IPS-NIHi7 (cell line): ENCODE results near the gene CDYL2.
"Not testable (repeated sequence)": the region's sequence is repeated elsewhere in the genome, so short reads cannot be mapped to it uniquely, and the experiment has no call there.

Source experiments
- DNase-seq: peaks from one replicate; pipeline ENCODE4 v3.0.0; 2012; ENCODE audit warnings: mixed read lengths; ENCODE audit errors: extremely low spot score

Gene CDYL2, protein sequence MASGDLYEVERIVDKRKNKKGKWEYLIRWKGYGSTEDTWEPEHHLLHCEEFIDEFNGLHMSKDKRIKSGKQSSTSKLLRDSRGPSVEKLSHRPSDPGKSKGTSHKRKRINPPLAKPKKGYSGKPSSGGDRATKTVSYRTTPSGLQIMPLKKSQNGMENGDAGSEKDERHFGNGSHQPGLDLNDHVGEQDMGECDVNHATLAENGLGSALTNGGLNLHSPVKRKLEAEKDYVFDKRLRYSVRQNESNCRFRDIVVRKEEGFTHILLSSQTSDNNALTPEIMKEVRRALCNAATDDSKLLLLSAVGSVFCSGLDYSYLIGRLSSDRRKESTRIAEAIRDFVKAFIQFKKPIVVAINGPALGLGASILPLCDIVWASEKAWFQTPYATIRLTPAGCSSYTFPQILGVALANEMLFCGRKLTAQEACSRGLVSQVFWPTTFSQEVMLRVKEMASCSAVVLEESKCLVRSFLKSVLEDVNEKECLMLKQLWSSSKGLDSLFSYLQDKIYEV

DNA sequence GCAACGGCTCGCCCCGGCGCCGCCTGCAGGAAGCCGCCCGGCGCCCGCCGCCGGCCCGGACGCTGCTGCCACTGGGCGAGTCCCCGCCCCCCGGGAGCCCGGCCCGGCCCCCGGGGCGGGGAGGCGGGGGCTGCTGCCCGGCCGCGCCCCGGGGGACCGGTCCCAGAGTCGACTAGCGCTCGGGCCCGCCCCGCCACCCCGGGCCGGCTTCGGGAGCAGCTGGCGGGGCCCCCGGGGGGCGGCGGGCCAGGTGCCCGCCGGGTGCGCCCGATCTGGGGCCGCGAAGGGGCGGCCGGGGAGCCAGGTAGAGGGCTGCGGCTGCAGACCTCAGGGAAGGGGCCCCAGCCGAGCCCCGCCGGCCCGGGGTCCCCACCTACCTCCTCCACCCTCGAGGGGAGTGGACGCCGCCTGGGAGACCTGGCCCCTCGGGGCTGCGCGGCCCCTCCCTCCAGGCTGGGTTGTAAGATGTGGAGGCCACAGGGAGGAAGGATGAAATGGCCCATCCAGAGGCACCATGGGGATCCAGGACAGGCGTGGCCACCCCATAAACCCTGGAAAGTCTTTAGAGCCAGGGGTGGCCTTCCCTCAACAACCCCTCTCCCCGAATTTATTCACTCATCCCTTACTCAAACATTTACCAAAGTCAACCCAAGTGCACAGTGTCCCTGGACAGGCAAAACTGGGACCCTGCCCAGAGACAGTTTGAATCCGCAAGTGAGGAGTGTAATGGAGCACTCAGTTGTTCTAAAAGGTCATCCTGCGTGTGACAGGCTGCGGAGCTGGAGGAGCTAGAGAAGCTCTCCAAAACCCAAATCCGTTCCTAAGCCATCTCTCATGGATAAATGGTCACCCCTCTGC, at the start of gene CDYL2:
CDYL2 (minus strand) TSS at position 73 of the 858 bp plus-strand sequence. CDS start 425 bp downstream, outside the sequence.
- DNase-seq: peak; percentile 74

DNA sequence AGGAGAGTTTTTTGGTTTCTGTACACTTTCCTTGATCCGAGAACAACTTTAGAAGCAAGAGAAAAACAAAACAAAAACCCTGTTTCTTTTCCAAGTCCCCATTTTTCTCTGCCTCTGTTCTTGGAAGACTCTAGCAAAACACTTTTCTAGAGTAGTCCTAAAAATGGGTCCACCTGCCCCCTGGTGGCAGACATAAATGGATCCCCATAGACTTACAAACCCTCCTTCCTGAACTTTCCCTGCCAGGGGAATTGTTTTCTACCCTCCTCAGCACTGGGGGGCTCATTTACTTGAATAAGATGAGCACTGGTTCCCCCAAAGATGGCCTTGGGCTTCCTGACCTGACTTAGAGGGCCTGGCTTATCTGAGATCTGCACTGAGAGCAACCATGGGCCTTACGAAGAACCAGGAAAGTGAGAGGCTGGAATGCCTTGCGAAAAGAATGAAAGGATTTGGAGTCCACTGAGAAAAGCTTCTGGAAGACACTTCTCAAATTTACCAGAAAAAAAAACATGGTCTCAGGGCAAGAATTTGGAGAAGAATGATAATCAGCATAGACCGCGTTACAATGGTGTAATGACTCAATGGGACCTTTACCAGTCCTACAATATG, 48.0 kb upstream of the CDYL2 start:
- DNase-seq: peak; percentile 66

GRCh38 chr16:80851831-80852230, 47.4 kb upstream of the CDYL2 start:
- DNase-seq: no peak

DNA sequence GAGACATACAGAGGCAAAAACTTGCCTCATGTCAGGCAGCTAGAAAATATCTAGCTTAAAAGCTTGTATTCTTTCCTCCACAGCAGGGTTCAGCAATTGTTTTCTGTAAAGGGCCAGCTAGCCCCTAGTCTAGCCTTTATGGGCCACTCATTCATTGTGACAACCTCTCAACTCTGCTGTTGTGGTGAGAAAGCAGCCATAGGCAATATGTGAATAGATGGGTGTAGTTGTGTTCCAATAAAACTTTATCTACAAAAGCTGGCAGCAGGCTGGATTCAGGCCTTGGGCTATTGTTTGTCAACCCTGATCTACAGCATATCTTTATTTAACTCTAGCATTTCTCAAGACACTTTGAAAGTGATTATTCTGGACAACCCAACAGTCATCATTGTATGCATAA, 46.4 kb upstream of the CDYL2 start:
- DNase-seq: no peak

DNA sequence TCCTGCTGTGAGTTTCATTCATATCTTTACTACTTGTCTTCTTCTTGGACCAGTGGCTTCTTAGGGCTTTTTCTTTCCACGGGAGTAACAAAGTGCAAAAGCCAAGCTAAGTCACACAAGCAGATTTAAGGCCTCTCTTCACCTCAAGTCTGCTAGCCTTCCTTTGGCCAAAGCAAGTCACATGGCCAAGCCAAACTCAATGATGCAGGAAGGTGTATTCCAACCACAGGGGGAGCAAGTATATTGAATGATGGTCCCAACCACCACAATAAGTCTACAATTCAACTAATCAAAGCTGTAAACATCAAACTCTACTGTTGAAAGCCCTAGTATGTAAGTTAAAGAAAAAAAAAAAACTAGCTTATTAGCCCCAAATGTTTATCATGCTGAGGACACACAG, 44.5 kb upstream of the CDYL2 start:
- no peak for DNase-seq

- DNase-seq: no peak
Measured at GRCh38 chr16:80846680-80847079, 42.3 kb upstream of the CDYL2 start.

DNA sequence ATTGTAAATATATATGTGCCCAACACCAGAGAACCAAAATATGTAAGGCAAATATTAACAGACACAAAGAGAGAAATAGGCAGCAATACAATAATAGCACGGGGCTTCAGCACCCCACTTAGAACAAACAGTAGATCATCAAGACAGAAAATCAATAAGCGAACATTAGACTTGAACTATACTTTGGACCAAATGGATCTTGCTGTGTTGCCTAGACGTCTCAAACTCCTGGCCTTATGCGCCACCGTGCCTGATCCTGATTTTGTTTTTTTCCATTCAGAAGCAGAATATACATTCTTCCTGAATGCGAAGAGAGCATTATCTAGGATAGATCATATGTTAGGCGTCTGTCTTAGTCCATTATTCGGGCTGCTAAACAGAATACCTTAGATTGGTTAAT, 41.9 kb upstream of the CDYL2 start:
- no peak for DNase-seq

DNA sequence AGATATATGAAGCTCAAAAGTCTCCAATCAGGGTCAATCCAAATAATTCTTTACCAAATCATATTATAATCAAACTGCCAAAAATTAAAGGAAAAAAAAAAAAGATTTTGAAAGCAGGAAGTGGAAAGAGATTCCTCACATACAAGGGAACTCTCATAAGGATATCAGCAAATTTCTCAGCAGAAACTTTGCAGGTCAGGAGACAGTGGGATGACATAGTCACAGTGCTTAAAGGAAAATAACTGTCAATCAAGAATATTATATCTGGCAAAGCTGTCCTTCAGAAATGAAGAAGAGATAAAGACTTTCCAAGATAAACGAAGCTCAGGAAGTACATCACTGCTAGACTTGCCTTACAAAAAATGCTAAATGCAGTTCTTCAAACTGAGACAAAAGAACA, 40.0 kb upstream of the CDYL2 start:
- no peak for DNase-seq

- no peak for DNase-seq
Measured at GRCh38 chr16:80841231-80841630, 36.8 kb upstream of the CDYL2 start.

DNA sequence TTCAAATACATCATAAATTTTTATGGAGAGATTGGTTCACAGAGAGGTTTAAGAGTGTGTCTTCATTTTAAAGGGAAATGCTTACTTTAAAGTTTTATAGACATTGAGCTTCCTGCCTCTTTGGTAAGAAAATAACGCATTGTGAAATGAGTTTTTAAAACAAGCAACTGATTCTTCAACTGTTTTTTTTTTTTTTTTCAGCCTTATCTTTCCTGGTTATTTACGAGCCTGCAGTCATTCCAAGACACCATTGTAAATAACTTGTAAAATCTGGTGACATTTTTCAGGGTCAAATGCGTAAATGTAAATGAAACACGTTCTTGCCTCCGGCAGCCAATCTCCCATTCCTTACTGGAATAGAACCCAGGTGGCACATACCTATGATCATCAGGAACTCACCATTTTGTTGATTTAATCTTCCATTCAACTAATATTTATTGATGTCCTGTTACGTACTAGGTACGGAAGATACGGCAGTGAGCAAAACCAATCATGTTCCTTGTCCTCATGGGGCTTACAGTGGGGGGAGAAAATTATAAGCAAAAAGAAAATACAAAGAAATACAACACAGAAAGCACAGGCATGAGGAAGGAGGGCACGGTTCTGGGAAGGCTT, 33.2 kb upstream of the CDYL2 start:
- no peak for DNase-seq

DNA sequence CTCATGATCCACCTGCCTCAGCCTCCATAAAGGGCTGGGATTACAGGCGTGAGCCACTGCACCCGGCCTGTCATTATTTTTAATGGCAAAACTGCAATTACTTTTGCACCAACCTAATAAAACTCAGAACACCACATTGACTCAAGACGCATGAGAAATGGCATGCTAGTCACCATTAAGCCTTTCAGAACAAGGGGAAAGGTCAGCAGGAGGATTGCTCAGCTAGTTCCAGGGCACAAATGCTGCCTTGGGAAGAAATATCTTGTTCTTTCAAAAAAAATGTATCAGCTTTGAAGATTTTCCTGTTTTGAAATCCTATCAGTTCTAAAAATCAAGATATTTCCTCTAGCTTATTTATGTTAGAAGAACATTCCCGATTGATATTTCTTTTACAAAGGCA, 32.4 kb upstream of the CDYL2 start:
- no peak for DNase-seq

DNA sequence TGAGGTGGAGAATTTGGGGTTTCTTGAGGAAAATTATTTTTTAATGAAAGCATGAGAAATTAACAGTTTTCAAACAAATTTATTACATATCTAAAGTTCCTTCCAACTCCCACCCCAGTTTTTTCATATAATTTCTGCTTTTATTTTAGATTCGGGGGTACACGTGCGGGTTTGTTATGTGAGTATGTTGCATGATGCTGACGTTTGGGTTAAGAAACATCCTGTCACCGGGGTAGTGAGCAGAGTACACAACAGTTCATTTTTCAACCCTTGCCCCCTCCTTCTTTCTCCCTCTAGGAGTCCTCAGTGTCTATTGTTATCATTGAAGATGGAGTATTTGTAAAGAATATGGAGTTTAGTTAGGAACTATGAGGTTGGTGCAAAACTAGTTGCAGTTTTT, 31.8 kb upstream of the CDYL2 start:
- no peak for DNase-seq

DNA sequence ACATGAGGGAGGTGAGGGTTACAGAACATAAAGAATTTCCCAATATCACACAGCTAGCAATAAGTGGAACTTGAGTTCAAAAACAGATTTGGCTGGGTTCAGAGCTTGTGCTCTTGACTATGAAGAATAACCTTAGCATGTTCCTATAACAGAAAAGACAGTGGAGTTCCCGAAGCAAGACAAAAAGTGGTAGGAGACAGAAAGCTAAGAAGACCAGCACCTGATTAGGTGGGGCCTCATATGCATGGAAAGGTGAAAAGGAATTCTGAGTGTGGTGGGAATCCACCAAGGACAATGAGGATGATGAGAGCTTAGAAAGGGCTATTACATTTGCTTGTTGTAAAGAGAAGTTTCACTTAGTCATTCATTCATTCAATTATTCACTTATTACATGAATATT, 26.6 kb upstream of the CDYL2 start:
- DNase-seq: no peak

GRCh38 chr16:80828495-80828894, 24.1 kb upstream of the CDYL2 start:
- DNase-seq: no peak

GRCh38 chr16:80827007-80827406, 22.6 kb upstream of the CDYL2 start:
- no peak for DNase-seq

GRCh38 chr16:80825365-80825758, 21.0 kb upstream of the CDYL2 start:
- DNase-seq: no peak

- DNase-seq: peak; percentile 56
Measured at GRCh38 chr16:80824623-80825364, 20.4 kb upstream of the CDYL2 start.

DNA sequence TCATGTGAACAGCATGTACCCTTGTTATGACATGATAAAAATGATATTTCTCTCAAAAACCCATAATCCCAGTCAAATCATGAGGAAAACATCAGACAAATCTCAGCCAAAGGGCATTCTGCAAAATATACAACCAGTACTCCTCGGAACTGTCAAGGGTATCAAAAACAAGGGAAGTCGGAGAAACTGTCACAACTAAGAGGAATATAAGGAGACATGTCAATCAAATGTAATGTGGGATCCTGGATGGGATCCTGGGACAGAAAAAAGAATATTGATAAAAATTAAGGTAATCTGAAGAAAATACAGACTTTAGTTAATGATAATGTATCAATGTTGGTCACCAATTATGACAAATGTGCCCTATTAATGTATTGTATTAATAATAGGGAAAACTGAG, 15.6 kb upstream of the CDYL2 start:
- DNase-seq: no peak

DNA sequence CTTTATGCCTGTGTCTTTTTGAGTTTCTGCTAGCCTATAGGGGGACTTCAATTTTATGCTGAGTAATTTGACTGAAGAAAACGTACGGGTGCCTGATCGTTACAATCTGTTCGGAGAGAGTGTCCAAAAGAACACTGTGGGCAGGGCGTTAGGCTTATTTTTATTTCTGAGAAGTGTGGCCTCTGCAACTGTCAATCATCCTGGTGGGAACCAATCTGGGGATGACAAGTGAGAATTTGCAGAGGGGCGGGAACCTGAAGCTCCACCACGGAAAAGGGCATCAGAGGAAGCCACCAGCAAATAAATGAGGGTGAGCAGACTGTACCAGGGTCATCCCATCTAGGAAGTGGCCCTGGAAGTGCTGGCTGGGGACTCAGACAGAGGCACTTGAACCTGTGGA, 12.0 kb upstream of the CDYL2 start:
- DNase-seq: peak; percentile 13

- DNase-seq: not testable (repeated sequence)
Measured at GRCh38 chr16:80815278-80815677, 10.9 kb upstream of the CDYL2 start.

DNA sequence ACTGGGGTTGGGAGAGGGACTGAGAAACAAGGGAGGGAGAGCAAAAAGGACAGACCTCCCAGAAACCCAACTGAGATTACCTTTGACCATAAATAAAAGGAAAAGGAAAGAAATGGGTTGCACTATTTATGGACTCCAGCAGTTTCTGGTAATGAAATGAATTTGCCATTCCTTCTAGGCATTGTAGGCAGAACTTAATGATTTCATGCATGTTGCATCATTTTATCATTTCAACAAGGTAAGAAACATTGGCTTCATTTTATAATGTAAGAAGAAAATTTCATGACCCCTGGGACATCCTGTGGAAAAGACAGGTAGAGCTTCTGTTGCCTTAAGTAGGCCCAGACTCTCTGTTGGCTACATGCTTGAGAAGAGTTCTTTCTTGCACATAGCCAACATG, 8.2 kb upstream of the CDYL2 start:
- no peak for DNase-seq
